H9 (cell line): Measurements from ENCODE around the gene COX5A. TPM values are rescaled to one million over a fixed set of nuclear protein-coding genes. Genes with fewer than 3 reads are reported as not detected.

ENCODE experiments used
- DNase-seq: peaks from one replicate; pipeline ENCODE4 v3.0.0-alpha.2; 2017
- H2AFZ ChIP-seq: one replicate; pipeline ENCODE4 v1.6.1; 2013; ENCODE audit warnings: mild to moderate bottlenecking, low read length, control low read depth, moderate library complexity
- H2AK5ac ChIP-seq: 2 replicates; pipeline ENCODE4 v1.6.1; 2013; ENCODE audit warnings: low read length, control low read depth, mixed read lengths; ENCODE audit not compliant: insufficient read length
- H2BK120ac ChIP-seq: one replicate; pipeline ENCODE4 v1.6.1; 2013; ENCODE audit warnings: low read depth, mild to moderate bottlenecking, low read length, control low read depth, inconsistent platforms; ENCODE audit not compliant: poor library complexity, severe bottlenecking
- H2BK12ac ChIP-seq: 2 replicates; pipeline ENCODE4 v1.6.1; 2013; ENCODE audit warnings: low read length, control low read depth, mixed read lengths, low read depth; ENCODE audit not compliant: insufficient read length
- H2BK15ac ChIP-seq: 2 replicates; pipeline ENCODE4 v1.6.1; 2013; ENCODE audit warnings: low read depth, low read length, control low read depth
- H2BK20ac ChIP-seq: one replicate; pipeline ENCODE4 v1.6.1; 2013; ENCODE audit warnings: low read depth, mild to moderate bottlenecking, low read length, control low read depth, inconsistent platforms; ENCODE audit not compliant: poor library complexity, severe bottlenecking
- H2BK5ac ChIP-seq: 2 replicates; pipeline ENCODE4 v1.6.1; 2013; ENCODE audit warnings: low read length, control low read depth, mixed read lengths; ENCODE audit not compliant: insufficient read length
- H3K14ac ChIP-seq: 2 replicates; pipeline ENCODE4 v1.6.1; 2013; ENCODE audit warnings: low read length, control low read depth; ENCODE audit not compliant: insufficient read depth
- H3K18ac ChIP-seq: 2 replicates; pipeline ENCODE4 v1.6.1; 2013; ENCODE audit warnings: low read depth, mild to moderate bottlenecking, mixed read lengths, low read length, control low read depth; ENCODE audit not compliant: insufficient read length
- H3K23ac ChIP-seq: 2 replicates; pipeline ENCODE4 v1.6.1; 2013; ENCODE audit warnings: low read length, control low read depth, mixed read lengths, low read depth; ENCODE audit not compliant: insufficient read length
- H3K23me2 ChIP-seq: 2 replicates; pipeline ENCODE4 v1.6.1; 2013; ENCODE audit warnings: low read depth, mild to moderate bottlenecking, mixed read lengths, low read length, control low read depth; ENCODE audit not compliant: insufficient read length, poor library complexity, severe bottlenecking
- H3K27ac ChIP-seq: 2 replicates; pipeline ENCODE4 v1.5.1; 2013; ENCODE audit warnings: low read length, control low read depth, mixed read lengths, low read depth; ENCODE audit not compliant: insufficient read length
- H3K27me3 ChIP-seq: 2 replicates; pipeline ENCODE4 v1.6.1; 2013; ENCODE audit warnings: low read length, control low read depth, inconsistent platforms; ENCODE audit not compliant: insufficient read depth
- H3K4ac ChIP-seq: 2 replicates; pipeline ENCODE4 v1.6.1; 2013; ENCODE audit warnings: low read depth, mild to moderate bottlenecking, control low read depth, inconsistent platforms, low read length, moderate library complexity
- H3K4me1 ChIP-seq: 2 replicates; pipeline ENCODE4 v1.6.1; 2013; ENCODE audit warnings: low read length, control low read depth, inconsistent platforms; ENCODE audit not compliant: insufficient read depth
- H3K4me2 ChIP-seq: 2 replicates; pipeline ENCODE4 v1.6.1; 2013; ENCODE audit warnings: low read length, control low read depth, mixed read lengths; ENCODE audit not compliant: insufficient read length, insufficient read depth
- H3K56ac ChIP-seq: 2 replicates; pipeline ENCODE4 v1.6.1; 2013; ENCODE audit warnings: low read depth, mild to moderate bottlenecking, mixed read lengths, low read length, control low read depth; ENCODE audit not compliant: insufficient read length
- H3K79me1 ChIP-seq: 2 replicates; pipeline ENCODE4 v1.6.1; 2013; ENCODE audit warnings: low read depth, mild to moderate bottlenecking, moderate library complexity, low read length, control low read depth, inconsistent platforms; ENCODE audit not compliant: insufficient read depth, poor library complexity, severe bottlenecking
- H3K79me2 ChIP-seq: 2 replicates; pipeline ENCODE4 v1.6.1; 2013; ENCODE audit warnings: low read length, control low read depth, inconsistent platforms; ENCODE audit not compliant: insufficient read depth
- H3K9ac ChIP-seq: 2 replicates; pipeline ENCODE4 v1.6.1; 2013; ENCODE audit warnings: low read length, control low read depth, mixed read lengths; ENCODE audit not compliant: insufficient read length; ENCODE audit errors: extremely low read depth
- H3K9me3 ChIP-seq: one replicate; pipeline ENCODE4 v1.6.1; 2013; ENCODE audit warnings: low read depth, low read length, inconsistent platforms; ENCODE audit not compliant: control insufficient read depth
- H3T11ph ChIP-seq: one replicate; pipeline ENCODE4 v1.6.1; 2013; ENCODE audit warnings: mild to moderate bottlenecking, low read length, control low read depth, inconsistent platforms
- H4K20me1 ChIP-seq: one replicate; pipeline ENCODE4 v1.6.1; 2013; ENCODE audit not compliant: control insufficient read depth, insufficient read length, insufficient read depth
- H4K5ac ChIP-seq: 2 replicates; pipeline ENCODE4 v1.6.1; 2013; ENCODE audit warnings: low read depth, mild to moderate bottlenecking, mixed read lengths, low read length, control low read depth; ENCODE audit not compliant: insufficient read length
- H4K8ac ChIP-seq: replicated peaks from 2 replicates; pipeline ENCODE4 v1.6.1; 2013; ENCODE audit warnings: low read length, control low read depth, mixed read lengths, low read depth; ENCODE audit not compliant: insufficient read length
- H4K91ac ChIP-seq: 2 replicates; pipeline ENCODE4 v1.6.1; 2013; ENCODE audit warnings: low read depth, mild to moderate bottlenecking, moderate library complexity, mixed read lengths, low read length, control low read depth; ENCODE audit not compliant: insufficient read length
- H3K27ac Mint-ChIP-seq, 3 experiments: 2 replicates in 2 of 3; 3 replicates in 1 of 3; pipeline ENCODE4 v1.8.0; 2020 to 2021; ENCODE audit warnings: mixed read lengths in 3 of 3, mild to moderate bottlenecking in 1 of 3, moderate library complexity in 1 of 3
- H3K27me3 Mint-ChIP-seq: 2 replicates; pipeline ENCODE4 v1.8.0; 2021; ENCODE audit warnings: low read depth, mild to moderate bottlenecking, moderate library complexity, mixed read lengths
- H3K36me3 Mint-ChIP-seq, 3 experiments: 2 replicates in 2 of 3; 3 replicates in 1 of 3; pipeline ENCODE4 v1.8.0; 2020 to 2021; ENCODE audit warnings: low read depth in 3 of 3, mixed read lengths in 3 of 3; ENCODE audit not compliant: insufficient read depth in 1 of 3
- H3K4me1 Mint-ChIP-seq, 2 experiments: 2 replicates each; pipeline ENCODE4 v1.8.0; 2020; ENCODE audit warnings: mixed read lengths in 2 of 2
- H3K4me3 Mint-ChIP-seq, 2 experiments: 2 replicates in 1 of 2; 3 replicates in 1 of 2; pipeline ENCODE4 v1.8.0; 2020 to 2021; ENCODE audit warnings: mild to moderate bottlenecking in 2 of 2, mixed read lengths in 2 of 2, moderate library complexity in 1 of 2
- H3K9me3 Mint-ChIP-seq, 2 experiments: 2 replicates in 1 of 2; 3 replicates in 1 of 2; pipeline ENCODE4 v1.8.0; 2020; ENCODE audit warnings: mild to moderate bottlenecking in 2 of 2, mixed read lengths in 2 of 2, moderate library complexity in 1 of 2
- CTCF ChIP-seq: fragments of 200-600 bp; sonication (generic); conservative IDR thresholded peaks from 3 replicates; pipeline ENCODE4 v1.8.0; 2021; ENCODE audit warnings: antibody characterized with exemption, mild to moderate bottlenecking
- WGBS: extraction: QIAGEN DNeasy Blood & Tissue Kit; methylation state at CpG from one replicate; pipeline ENCODE4 v1.1.7; 2013; ENCODE audit warnings: missing lambda C conversion rate, low lambda C conversion rate, mixed read lengths; ENCODE audit not compliant: insufficient read length; ENCODE audit errors: extremely low coverage; 5-methylcytosine and 5-hydroxymethylcytosine counted together
- total RNA-seq: library from RNA; stranded (reverse); gene quantifications from 2 replicates; pipeline ENCODE4 v1.2.1, GENCODE V29; 2021

Gene COX5A
- total RNA-seq, 1 experiment from 2014 or later, result 331 TPM

GRCh38 chr15:74896316-74896715, 41.6 kb downstream of the COX5A start:
- H3K9ac ChIP-seq, result no peak overlapping the region
- no peak overlapping the region for H3K18ac ChIP-seq
- H4K5ac ChIP-seq, result no peak overlapping the region
- H3K4ac ChIP-seq, result no peak overlapping the region
- DNase-seq, result no peak
- H4K91ac ChIP-seq, result no peak overlapping the region
- H3K27me3 ChIP-seq, result no peaks in the 10 kb centered on the region
- no peak overlapping the region for H2BK5ac ChIP-seq
- no peaks in the 10 kb centered on the region for H3K23me2 ChIP-seq
- H2BK20ac ChIP-seq, result no peak overlapping the region
- no CpG with 5 or more reads among the region's 3 CpGs for WGBS
- H2AFZ ChIP-seq, result no peak overlapping the region
- no peaks in the 10 kb centered on the region for H3K4me1 Mint-ChIP-seq
- no peak overlapping the region for H3K27ac ChIP-seq
- no peaks in the 10 kb centered on the region for H3K4me1 ChIP-seq
- peaks cover 28 to 63% (median 51%) of the 10 kb centered on the region in 3 experiments; a peak in 6 of 7 replicates for H3K36me3 Mint-ChIP-seq
- H3T11ph ChIP-seq, result no peak overlapping the region
- H4K20me1 ChIP-seq, result no peaks in the 10 kb centered on the region
- no peak overlapping the region for H2BK120ac ChIP-seq
- H3K27me3 Mint-ChIP-seq, result no peaks in the 10 kb centered on the region
- TF ChIP-seq CTCF, result no peak
- no peak overlapping the region for H3K23ac ChIP-seq
- H4K8ac ChIP-seq, result no peak overlapping the region
- no peak overlapping the region for H3K56ac ChIP-seq
- H3K9me3 ChIP-seq, result no peaks in the 10 kb centered on the region
- no peaks in the 10 kb centered on the region for H3K79me2 ChIP-seq
- H3K9me3 Mint-ChIP-seq, result no peaks in the 10 kb centered on the region
- no peak overlapping the region for H3K14ac ChIP-seq
- no peaks in the 10 kb centered on the region for H3K79me1 ChIP-seq
- H3K4me2 ChIP-seq, result no peak overlapping the region
- no peak overlapping the region for H2AK5ac ChIP-seq
- no peak overlapping the region for H2BK15ac ChIP-seq
- no peak overlapping the region for H2BK12ac ChIP-seq
- H3K4me3 Mint-ChIP-seq, result no peak overlapping the region
- no peak overlapping the region for H3K27ac Mint-ChIP-seq
